ENCODE results near the gene ACP4. TPM values are rescaled to one million over a fixed set of nuclear protein-coding genes. Genes with fewer than 3 reads are reported as not detected.

The ACP4 gene
- polyA plus RNA-seq, 1 donor: 0.14 TPM

Other genes starting within 250 kb of the ACP4 start
- gene LRRC4B, start 222.0 kb upstream of the ACP4 start, polyA plus RNA-seq (ENCODE audit: insufficient read length): 9.7 TPM
- gene SYT3, start 150.5 kb upstream of the ACP4 start, polyA plus RNA-seq (ENCODE audit: insufficient read length): 0.36 TPM
- 1.9 TPM for gene C19orf81, start 141.0 kb upstream of the ACP4 start, polyA plus RNA-seq (ENCODE audit: insufficient read length)
- gene SHANK1, start 70.6 kb upstream of the ACP4 start, polyA plus RNA-seq (ENCODE audit: insufficient read length): 38.7 TPM
- gene CLEC11A, start 67.1 kb upstream of the ACP4 start, polyA plus RNA-seq (ENCODE audit: insufficient read length): 21.5 TPM
- gene GPR32, start 20.0 kb upstream of the ACP4 start, polyA plus RNA-seq (ENCODE audit: insufficient read length): not detected
- 0.27 TPM for gene KLK1, start 33.4 kb downstream of the ACP4 start, polyA plus RNA-seq (ENCODE audit: insufficient read length)
- gene KLK15, start 43.2 kb downstream of the ACP4 start, polyA plus RNA-seq (ENCODE audit: insufficient read length): not detected
- not detected for gene KLK3, start 64.5 kb downstream of the ACP4 start, polyA plus RNA-seq (ENCODE audit: insufficient read length)
- not detected for gene KLK2, start 83.0 kb downstream of the ACP4 start, polyA plus RNA-seq (ENCODE audit: insufficient read length)
- not detected for gene KLK4, start 121.0 kb downstream of the ACP4 start, polyA plus RNA-seq (ENCODE audit: insufficient read length)
- not detected for gene KLK5, start 162.6 kb downstream of the ACP4 start, polyA plus RNA-seq (ENCODE audit: insufficient read length)
- gene KLK6, start 179.2 kb downstream of the ACP4 start, polyA plus RNA-seq (ENCODE audit: insufficient read length): not detected
- gene KLK7, start 193.5 kb downstream of the ACP4 start, polyA plus RNA-seq (ENCODE audit: insufficient read length): not detected
- gene KLK8, start 211.2 kb downstream of the ACP4 start, polyA plus RNA-seq (ENCODE audit: insufficient read length): not detected
- gene KLK10, start 229.3 kb downstream of the ACP4 start, polyA plus RNA-seq (ENCODE audit: insufficient read length): not detected
- gene KLK11, start 236.2 kb downstream of the ACP4 start, polyA plus RNA-seq (ENCODE audit: insufficient read length): 0.72 TPM
- gene KLK12, start 244.6 kb downstream of the ACP4 start, polyA plus RNA-seq (ENCODE audit: insufficient read length): not detected